NCI-H187 (cell line): ENCODE data around the gene RGS8.

Source experiments
- DNase-seq, 2 experiments: peaks; one replicate each; lab custom pipeline; 2025; lab: John Stamatoyannopoulos, UW

The RGS8 gene

GRCh38 chr1:182671750-182672486 lies 12.5 kb downstream of the RGS8 start:
- peak; percentile 72 to 79 for DNase-seq

GRCh38 chr1:182670032-182670749 lies 14.2 kb downstream of the RGS8 start:
- DNase-seq = no peak

- DNase-seq = no peak
Observed at GRCh38 chr1:182669266-182669665, 15.1 kb downstream of the RGS8 start.

GRCh38 chr1:182668521-182669054 lies 15.8 kb downstream of the RGS8 start:
- DNase-seq = peak in 1 of 2 experiments; percentile 17

DNA sequence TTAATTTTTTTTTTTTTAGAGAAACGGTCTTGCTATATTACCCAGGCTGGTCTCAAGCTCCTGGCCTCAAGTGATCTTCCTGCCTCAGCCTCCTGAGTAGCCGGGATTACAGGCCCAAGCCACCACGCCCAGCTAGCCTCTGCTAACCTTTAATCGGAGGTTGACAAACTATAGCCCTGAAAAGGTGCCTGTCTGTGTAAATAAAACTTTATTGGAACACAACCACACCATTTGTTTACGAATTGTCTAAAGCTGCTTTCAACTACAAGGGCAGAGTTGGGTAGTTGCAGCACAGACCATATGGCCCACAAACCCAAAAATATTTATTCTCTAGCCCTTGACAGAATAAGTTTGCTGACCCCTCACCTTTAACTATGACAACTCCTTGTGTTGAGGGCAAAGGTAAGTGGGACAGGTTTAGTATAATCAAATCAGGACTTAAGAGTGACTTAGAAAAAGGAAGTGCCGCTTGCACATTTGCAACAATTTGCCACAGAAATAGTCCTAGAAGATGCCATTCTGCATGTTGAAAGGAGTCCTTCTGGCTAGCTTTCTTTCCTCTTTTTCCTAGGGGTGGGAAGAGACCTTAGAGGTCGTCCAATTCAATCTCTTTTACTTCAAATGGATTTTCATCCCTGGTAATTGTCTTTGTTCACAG lies 16.4 kb downstream of the RGS8 start:
- no peak for DNase-seq

- DNase-seq = no peak
Observed at GRCh38 chr1:182666706-182667105, 17.7 kb downstream of the RGS8 start.

DNA sequence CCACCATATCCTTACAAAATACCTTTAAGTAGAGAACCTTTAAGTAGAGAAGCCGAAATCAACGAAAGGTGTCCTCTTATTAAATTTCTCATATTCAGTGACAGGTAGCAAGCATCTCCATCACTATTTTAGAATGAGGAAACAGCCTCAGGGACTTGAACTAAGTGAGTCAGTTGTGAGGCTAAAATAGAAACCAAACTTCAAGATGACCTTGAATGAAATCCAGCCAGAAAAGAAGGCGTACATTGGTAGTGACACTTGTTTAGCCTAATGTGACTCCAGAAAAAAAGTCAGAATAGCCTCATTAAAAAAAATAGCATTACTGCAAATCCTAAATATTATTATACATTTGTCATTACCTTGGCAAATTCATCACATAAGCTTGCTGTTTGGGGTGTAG lies 20.1 kb downstream of the RGS8 start:
- DNase-seq = no peak

DNA sequence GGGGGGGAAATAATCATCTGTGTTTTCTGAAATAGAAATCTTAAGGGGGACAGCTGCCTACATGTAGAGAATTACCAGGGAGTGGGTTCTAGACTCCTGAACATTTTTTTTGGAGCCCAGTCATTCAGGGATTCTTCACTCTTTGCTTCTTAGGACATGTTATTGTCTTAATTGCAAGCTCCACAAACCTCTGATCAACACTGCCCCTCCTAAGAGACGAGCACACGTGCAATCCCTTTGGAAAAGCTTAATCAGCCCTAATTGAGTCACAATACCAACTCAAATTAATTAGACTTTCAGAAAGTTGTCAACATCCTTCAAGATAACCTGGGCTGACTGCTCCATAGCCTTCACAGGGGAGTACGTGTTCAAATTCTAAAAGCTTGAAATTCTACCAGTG lies 21.4 kb downstream of the RGS8 start:
- DNase-seq = no peak

DNA sequence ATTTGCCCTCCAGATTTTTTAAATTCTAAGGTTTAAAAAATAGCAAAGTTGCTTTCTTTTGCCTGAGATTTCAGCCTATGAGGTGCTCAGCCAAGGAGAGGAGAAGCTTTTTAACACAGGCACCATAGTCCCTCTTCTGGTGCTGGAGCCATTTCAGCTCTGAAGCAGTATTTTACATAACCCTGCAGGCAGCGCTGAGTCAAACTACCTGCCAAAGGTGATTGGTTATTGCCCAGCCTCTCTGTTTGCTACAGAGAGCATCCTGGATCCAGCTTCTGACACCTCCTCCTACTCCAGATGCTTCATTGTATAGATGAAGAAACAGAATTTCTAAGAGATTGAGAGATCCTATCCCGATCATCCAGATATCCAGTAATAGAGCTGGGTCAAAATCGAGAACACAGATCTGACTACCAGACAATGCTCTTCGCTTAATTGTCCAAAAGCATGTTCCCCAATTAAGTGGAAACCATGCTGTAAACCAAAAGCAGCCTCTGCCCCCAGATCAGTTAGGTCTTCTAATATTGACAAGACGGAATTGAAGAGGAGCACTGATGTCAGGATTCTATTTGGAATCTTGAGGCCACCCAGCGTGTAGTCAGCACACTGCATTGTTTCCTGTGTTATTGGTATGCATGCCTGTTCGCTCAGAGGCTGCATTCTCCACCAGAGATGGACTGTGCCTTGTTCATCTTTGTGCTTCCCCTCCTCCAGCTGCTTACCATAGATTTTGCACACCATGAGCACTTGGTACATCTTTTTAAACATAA lies 22.1 kb downstream of the RGS8 start:
- DNase-seq = no peak

DNA sequence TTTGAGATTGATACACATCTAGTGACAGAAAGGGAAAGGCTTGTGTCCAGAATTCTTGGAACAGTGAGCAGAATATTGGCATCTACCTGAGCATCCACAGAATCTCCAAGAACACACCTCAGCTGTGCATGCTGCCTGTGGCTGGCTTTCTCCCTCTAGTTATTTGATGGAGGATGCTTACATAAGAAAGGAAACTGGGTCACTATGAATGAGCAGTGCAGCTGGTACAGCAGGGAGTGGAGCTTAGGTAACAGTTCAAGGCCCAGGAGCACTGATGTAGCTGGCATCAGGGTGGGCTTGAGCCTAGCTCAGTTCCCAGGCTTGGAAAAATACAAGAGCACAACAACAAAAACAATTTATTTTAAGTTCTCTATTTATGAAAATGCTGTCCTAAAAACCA lies 26.3 kb downstream of the RGS8 start:
- no peak for DNase-seq

DNA sequence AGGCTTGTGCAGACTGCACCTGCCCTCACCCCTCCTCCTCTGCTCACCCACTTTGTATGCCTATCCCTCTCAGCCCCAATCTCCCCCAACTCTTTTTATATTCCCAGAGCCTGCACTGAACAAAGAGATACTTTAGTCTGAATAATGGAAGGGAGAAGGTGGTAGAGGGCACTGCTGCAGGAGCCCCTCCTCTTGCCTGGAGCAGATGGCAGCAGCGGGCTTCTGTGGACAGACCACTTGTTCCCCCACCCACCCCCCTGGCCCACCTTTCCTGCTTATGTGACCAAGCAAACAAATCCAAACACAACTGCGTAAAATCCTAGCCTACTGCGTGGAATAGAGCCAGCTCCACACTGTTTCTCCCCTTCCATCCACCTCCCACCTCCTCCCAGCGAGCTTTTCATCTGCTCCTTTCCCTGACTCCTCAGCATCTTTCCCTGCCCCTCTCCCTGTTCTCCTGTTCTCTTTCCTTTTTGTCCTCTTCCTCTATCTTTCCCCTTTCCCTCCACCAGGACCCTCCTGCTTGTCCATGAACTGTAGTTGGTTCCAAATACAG lies 27.5 kb downstream of the RGS8 start:
- DNase-seq = no peak

- DNase-seq = no peak
Observed at GRCh38 chr1:182653986-182654385, 30.4 kb downstream of the RGS8 start.

DNA sequence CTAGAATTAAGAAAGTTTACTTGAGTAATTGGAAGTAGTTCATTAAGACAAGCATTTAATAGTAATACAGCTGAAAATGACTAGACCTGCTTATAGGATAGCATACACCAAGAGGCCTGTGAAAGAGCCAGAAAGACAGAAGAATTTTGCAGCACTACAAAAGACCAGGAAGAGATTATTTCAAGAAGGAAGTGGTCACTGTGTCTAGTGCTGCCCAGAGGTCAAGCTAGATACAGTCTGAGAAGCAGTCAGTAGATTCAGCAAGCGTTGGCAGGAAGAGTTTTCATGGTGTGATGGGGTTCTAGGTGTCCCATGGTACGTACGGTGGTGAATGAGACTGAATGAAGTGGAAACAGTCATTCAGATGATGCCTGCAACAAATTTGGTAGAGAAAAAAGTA lies 31.5 kb downstream of the RGS8 start:
- no peak for DNase-seq

DNA sequence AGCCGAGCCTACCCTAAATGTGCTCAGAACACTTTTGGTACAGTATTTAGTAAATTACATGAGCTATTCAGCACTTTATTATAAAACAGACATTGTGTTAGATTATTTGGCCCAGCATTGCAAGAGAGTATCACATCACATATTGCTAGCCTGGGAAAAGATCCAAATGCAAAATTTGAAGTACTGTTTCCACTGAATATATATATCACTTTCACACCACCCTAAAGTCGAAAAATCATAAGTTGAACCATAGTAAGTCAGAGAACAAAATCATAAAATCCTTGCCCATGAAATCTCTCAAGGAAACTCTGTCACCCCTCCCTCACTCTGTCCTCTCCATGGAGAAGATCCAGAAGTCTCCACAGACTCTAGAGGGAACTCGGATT lies 33.1 kb downstream of the RGS8 start:
- DNase-seq = no peak

DNA sequence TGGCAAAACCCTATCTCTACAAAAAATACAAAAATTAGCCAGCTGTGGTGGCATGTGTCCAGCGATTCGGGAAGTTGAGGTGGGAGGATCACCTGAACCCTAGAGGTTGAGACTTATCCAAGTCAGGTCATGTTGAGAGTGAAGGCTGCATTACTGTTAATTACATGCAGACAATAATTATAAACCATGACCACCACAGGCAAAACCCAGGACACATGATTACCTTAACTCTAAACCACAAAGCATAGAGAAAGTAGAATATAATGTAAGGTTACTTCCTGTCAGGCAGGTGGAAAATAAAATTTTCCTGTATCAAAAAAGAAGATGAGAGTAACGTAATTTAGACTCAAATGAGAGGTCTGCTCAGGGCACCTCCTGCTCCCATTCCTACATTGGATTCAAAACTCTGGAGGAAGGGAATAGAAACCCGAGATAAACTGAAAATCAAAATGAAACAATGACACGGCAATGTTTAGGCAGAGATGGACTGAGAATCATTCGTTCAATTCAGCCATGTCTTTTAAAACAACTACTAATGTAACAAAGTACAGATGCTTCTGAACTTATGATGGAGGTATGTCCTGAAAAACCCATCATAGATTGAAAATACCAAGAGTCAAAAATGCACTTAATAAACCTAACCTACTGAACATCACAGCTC lies 33.6 kb downstream of the RGS8 start:
- DNase-seq = no peak

DNA sequence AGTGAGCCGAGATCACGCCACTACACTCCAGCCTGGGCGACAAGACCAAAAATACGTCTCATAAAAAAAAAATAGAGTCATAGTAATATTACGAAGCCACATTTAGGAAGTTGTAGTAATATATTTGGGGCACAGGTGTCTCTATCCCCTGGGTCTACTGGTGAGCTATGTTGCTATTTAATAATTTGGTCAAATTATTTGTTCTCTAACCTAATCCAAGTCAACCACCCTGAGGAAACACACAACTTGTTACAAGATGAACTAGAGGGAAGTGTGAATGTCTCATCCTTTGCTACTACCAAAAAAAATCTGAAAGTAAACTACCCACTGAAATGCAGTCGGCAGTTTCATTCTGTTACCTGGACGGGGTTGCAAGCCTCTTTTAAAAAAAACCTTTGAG lies 35.3 kb downstream of the RGS8 start:
- no peak for DNase-seq

DNA sequence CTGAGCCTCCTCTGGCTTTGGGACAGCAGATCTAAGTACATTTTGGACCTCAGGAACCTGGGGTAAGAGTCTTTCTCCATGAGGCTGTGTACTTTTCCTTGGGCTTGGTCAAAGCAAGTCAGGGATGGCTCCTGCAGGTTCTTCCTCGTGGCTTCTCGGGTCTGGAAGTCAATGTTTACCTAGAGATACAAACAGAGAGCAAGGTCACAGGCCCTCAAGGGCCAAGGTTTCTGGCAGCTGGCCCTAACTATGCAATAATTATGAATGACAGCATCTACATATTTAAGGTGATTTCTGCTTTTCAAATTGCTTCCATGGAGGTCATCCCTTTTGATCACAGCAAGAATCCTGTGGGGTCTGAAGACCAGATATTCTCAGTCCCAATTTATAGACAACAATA lies 37.6 kb downstream of the RGS8 start:
- DNase-seq = no peak

GRCh38 chr1:182644886-182645285 lies 39.5 kb downstream of the RGS8 start:
- peak; percentile 24 to 41 for DNase-seq

DNA sequence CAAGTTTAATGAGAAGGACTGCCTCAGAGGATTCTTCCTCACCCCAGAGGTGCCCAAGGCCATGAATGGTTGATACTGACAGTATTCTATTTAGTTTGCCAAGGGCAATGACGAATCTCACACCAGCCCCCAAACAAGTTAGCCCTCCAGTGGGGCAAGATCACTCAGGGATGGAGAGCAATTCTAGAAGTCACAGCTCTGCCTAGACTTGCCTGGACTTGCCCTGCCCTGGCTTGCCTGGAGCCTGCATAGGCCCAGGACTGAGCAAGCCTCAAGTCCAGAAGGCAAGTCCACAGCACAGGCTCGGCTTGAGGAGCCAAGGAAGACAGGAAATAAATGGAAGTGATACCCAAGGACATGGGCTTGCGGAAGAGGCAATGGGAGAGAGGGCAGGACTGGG lies 40.7 kb downstream of the RGS8 start:
- no peak for DNase-seq

DNA sequence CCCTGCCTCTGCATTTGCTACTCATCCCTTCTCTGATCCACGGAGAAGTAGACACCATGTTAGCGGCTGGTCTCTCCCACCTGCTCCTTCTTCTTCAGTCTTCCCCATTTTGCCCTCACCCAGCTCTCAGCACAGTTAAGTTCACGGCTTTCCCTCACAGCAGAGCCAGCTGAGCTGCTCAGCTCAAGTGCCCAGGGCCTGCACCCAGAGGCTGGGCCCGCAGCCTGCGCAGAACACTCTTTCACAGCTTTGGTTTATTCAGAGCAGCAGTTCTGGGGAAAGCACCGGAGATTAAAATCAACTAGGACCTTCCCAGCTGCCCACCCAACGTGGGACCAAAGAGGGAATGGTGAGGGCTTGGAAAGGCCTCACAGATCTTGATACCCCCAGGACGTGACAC lies 41.9 kb downstream of the RGS8 start:
- DNase-seq = no peak

DNA sequence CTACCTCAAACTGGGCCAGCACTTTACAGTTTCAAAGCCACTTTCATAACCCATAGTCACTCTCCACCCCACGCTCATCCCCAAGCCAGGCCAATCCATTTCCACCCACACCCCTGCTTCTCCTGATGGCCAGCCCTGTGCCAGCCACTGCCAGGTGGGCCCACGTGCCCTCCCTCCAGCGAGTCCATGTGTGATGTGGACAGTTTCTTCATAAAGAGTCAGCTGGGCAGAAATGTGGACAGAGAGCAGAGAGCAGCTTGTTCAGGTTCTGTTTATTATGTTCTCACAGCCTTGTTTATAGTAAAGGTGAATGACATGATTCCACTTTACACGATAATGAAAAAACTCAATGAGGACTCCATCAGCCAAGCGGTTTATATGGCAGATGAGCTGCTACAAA lies 42.8 kb downstream of the RGS8 start:
- DNase-seq = no peak
